ENCODE results near the gene CERS6. TPM values are rescaled to one million over a fixed set of nuclear protein-coding genes. Genes with fewer than 3 reads are reported as not detected.
"Not testable (repeated sequence)": the region's sequence is repeated elsewhere in the genome, so short reads cannot be mapped to it uniquely, and the experiment has no call there.

The CERS6 gene
- total RNA-seq, 1 donor from 2014 or later, result 17.7 TPM

GRCh38 chr2:168757223-168757622, 301.2 kb downstream of the CERS6 start:
- no peak for DNase-seq (ENCODE audit: low read depth)
- Histone ChIP-seq H3K27me3 (ENCODE audit: control insufficient read depth, insufficient read depth, low read length) (no peaks in the 10 kb centered on the region), H3K4me3 (ENCODE audit: low read depth, low read length) (no peak overlapping the region), H3K36me3 (ENCODE audit: control insufficient read depth, insufficient read depth, low read length) (no peaks in the 10 kb centered on the region)
- TF ChIP-seq, protein P1, sequence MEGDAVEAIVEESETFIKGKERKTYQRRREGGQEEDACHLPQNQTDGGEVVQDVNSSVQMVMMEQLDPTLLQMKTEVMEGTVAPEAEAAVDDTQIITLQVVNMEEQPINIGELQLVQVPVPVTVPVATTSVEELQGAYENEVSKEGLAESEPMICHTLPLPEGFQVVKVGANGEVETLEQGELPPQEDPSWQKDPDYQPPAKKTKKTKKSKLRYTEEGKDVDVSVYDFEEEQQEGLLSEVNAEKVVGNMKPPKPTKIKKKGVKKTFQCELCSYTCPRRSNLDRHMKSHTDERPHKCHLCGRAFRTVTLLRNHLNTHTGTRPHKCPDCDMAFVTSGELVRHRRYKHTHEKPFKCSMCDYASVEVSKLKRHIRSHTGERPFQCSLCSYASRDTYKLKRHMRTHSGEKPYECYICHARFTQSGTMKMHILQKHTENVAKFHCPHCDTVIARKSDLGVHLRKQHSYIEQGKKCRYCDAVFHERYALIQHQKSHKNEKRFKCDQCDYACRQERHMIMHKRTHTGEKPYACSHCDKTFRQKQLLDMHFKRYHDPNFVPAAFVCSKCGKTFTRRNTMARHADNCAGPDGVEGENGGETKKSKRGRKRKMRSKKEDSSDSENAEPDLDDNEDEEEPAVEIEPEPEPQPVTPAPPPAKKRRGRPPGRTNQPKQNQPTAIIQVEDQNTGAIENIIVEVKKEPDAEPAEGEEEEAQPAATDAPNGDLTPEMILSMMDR (IDR thresholded peaks at IDR 0.05; ENCODE audit: insufficient read depth, low read length, poor library complexity, severe bottlenecking), result no peak

DNA sequence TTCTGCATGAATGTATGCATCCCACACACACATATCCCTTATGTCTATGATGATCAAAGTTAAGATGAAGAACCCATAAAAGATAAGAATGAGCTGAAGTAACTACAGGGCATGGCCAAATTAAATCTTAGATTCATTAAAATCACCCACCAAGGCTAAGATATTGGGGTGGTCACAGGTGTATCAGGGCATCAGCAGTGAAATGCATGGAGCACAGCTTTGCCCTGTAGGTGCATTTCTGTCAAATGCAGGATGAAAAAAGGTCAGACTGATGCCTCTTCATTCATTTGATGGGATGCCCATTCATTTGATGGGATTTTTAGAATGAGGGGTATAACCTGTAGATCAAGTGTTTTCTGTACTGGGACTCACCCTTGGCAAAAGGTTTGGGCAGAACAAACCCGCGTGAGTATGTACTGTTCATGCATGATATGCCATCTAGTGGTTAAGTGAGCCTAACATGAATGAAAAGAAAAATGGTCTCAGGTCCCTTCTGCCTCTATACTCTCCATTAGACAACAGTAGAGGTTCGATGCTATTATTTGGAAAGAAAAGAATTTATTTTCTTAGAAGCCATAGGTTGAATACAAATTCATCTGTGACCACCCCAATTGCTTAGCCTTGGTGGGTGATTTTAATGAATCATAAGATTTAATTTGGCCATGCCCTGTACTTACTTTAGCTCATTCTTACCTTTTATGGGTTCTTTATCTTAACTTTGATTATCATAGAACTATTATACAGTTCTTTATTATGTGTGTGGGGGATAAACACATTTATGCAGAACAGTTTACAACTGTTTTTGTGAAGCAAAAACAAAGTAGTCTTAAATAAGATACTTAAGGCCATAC, 303.1 kb downstream of the CERS6 start:
- Histone ChIP-seq H3K4me3 (ENCODE audit: low read depth, low read length) (no peak overlapping the region), H3K36me3 (ENCODE audit: control insufficient read depth, insufficient read depth, low read length) (no peaks in the 10 kb centered on the region), H3K27me3 (ENCODE audit: control insufficient read depth, insufficient read depth, low read length) (no peaks in the 10 kb centered on the region)
- DNase-seq (ENCODE audit: low read depth), result peak; percentile 10
- TF ChIP-seq, protein P1 (IDR thresholded peaks at IDR 0.05; ENCODE audit: insufficient read depth, low read length, poor library complexity, severe bottlenecking), result peak; percentile 70

DNA sequence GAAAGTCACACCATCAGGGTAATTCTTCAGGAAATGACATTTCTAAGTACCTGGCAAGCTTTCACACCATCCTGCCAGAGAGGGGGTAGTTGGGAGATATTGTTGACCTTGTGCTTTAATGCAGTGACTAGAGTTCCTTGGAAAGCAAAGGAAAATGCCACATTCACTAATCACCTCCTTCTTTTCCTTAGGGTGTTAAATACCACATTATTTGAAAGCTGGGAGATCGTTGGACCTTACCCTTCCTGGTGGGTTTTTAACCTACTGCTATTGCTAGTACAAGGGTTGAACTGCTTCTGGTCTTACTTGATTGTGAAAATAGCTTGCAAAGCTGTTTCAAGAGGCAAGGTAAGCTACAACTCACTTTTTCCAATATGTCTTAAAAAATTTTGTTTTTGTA, 309.3 kb downstream of the CERS6 start:
- DNase-seq (ENCODE audit: low read depth), result no peak
- H3K36me3 ChIP-seq (ENCODE audit: control insufficient read depth, insufficient read depth, low read length), result no peaks in the 10 kb centered on the region
- H3K27me3 ChIP-seq (ENCODE audit: control insufficient read depth, insufficient read depth, low read length), result no peaks in the 10 kb centered on the region
- TF ChIP-seq, protein P1 (IDR thresholded peaks at IDR 0.05; ENCODE audit: insufficient read depth, low read length, poor library complexity, severe bottlenecking), result no peak
- H3K4me3 ChIP-seq (ENCODE audit: low read depth, low read length), result no peak overlapping the region

DNA sequence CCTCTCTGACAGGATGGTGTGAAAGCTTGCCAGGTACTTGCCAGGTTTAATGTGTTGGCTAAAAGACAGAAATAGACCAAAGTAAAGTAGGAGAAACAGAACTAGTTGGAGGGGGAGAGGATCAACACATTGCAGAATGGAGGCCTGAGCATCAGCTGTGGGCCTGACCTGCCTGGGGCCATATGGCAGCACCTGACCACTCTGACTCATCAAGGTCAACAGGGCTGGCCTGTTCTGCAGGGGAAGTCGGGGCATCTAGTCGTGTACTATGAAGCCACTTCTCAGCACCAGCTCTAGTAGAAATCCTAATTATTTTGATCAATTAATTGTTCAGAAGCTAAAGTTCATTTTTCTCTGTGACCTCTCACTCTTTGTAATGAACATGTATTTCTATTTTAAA, 310.5 kb downstream of the CERS6 start:
- Histone ChIP-seq H3K36me3 (ENCODE audit: control insufficient read depth, insufficient read depth, low read length) (no peaks in the 10 kb centered on the region), H3K27me3 (ENCODE audit: control insufficient read depth, insufficient read depth, low read length) (no peaks in the 10 kb centered on the region), H3K4me3 (ENCODE audit: low read depth, low read length) (no peak overlapping the region)
- DNase-seq (ENCODE audit: low read depth), result no peak
- TF ChIP-seq, protein P1 (IDR thresholded peaks at IDR 0.05; ENCODE audit: insufficient read depth, low read length, poor library complexity, severe bottlenecking), result no peak

GRCh38 chr2:168767258-168767657, 311.2 kb downstream of the CERS6 start:
- Histone ChIP-seq H3K36me3 (ENCODE audit: control insufficient read depth, insufficient read depth, low read length) (no peaks in the 10 kb centered on the region), H3K27me3 (ENCODE audit: control insufficient read depth, insufficient read depth, low read length) (no peaks in the 10 kb centered on the region), H3K4me3 (ENCODE audit: low read depth, low read length) (no peak overlapping the region)
- no peak for DNase-seq (ENCODE audit: low read depth)
- TF ChIP-seq, protein P1 (IDR thresholded peaks at IDR 0.05; ENCODE audit: insufficient read depth, low read length, poor library complexity, severe bottlenecking), result no peak

DNA sequence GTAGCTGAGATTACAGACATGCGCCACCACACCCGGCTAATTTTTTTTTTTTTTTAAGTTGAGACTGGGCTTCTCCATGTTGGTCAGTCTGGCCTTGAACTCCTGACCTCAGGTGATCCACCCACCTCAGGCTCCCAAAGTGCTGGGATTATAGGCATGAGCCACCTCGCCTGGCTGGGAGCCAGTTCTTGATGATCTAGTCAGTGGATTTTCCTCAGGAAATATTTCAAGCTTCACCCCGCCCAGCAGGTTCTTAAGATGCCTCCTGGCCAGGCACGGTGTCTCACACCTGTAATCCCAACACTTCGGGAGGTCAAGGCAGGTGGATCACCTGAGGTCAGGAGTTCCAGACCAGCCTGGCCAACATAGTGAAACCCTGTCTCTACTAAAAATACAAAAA, 312.3 kb downstream of the CERS6 start:
- not testable (repeated sequence) for H3K36me3 ChIP-seq (ENCODE audit: control insufficient read depth, insufficient read depth, low read length); H3K27me3 ChIP-seq (ENCODE audit: control insufficient read depth, insufficient read depth, low read length); H3K4me3 ChIP-seq (ENCODE audit: low read depth, low read length); DNase-seq (ENCODE audit: low read depth)
